Stimulated activated CD8-positive, alpha-beta memory T cell treated with anti-CD3 and anti-CD28 coated beads, Interleukin-12 subunit alpha, Interleukin-12 subunit beta, amount 100 ng/mL, for 24 hours (primary cell): ENCODE measurements around the gene KLHL18.
"Not testable (repeated sequence)": the region's sequence is repeated elsewhere in the genome, so short reads cannot be mapped to it uniquely, and the experiment has no call there.

ENCODE experiments used
- DNase-seq: peaks from one replicate; pipeline ENCODE4 v3.0.0-alpha.2; 2020; ENCODE audit errors: extremely low read depth

Gene KLHL18

DNA sequence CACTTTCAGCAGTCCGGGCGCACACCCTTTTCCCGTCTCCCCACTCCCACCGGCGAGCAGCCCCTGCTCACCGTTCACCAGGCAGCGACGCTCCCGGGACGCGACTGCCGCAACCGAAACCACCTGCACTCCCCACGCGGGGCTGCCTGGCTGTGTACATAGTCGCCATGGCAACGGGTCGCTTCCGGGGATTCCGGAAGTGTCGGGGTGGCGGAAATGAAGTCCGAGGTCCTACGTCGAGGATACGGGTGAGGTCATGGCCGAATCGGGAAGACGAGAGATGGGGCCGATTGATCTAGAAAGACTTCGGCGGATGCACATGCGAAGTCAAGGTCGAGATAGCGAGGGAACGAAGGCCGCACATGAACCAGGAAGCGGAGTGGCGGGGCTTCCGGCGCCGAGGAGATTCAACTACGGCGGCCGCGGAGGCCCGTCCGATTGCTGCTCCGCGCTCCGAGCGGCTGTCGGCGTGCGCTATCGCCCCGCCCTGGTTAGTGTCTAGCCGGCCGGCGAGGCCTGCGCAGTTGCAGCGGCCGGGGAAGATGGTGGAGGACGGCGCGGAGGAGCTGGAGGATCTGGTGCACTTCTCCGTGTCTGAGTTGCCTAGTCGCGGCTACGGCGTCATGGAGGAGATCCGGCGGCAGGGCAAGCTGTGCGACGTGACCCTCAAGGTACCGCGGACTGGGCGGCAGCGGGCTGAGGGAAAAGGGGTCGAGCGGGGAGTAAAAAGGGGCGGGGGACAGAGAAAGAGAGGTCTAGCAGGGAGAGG lies at the start of gene KLHL18, which contains the start of gene KIF9:
TSS of gene KLHL18 (plus strand) at position 521 of the 769 bp plus-strand sequence. CDS start at position 543, 22 bp downstream.
TSS of gene KIF9 (minus strand) at position 376 of the 769 bp plus-strand sequence. CDS start 5,425 bp downstream, outside the sequence.
- DNase-seq, result peak; percentile 92

DNA sequence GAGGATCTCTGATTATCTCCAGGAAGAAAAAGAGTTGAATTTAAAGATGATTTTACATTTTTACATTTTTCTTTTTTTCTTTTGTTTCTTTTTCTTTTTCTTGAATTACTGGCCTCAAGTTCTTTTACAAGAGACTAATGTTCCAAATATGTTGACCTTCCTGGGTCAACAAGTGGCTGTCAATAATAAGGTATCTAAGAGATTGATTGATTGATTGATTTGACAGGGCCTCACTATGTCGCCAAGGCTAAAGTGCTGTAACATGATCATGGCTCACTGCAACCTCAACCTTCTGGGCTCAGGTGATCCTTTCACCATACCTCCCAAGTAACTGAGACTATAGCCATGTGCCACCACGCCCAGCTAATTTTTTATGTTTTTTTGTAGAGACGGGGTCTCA lies 44.7 kb upstream of the KLHL18 start:
- DNase-seq, result no peak

DNA sequence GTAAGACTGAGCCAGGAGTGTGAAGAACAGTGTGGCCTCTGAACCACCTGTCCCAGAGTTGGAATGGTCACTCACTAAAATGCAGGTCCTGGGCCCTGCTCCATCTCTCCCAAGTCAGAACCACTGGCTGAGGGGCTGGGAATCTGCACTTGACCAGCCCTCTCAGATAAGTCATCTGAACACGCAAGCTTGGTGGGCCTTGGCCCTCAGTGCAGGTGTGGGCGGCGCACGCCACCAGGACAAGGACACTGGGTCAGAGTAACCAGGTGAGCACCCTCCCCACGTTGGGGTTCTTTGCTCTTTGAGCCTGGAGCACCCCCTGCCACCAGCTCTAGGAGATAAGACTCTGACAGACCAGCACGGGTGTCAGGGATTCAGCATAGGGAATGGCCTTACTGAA lies 42.8 kb upstream of the KLHL18 start:
- DNase-seq, result no peak

DNA sequence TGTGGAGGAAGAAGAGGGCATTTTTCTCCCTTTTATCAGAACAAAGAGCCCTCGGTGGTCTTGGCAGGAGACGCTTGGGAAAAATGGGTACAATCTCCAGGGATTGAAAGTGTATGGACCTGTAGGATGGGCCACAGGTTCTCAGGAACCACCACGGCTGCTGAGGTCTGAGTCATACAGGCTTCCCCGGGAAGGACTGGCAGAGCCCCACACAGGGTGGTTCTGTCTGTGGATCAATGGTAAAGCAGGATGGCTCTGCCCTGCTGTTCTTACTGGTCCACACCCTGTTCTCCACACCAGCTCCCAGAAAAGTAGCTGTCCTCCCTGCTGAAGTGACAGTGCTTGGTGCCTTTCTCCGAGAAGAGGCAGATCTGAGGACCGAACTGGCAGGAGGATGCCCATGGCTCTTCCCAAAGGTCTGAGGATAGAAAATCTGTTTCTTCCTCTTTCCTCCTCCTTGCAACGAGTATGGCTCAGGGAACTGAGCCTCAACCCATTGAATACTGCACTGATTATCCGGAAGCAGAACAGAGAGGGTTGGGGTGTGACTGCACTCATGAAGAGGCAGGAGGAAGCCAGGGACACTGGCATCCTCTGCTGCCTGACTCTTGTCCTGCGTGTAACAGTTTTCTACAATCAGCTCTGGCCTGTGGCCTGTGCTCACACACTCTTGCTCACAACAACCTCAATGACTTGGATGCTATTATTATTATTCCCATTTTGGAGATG lies 39.2 kb upstream of the KLHL18 start:
- DNase-seq, result no peak

- DNase-seq, result no peak
Observed at GRCh38 chr3:47244531-47245100, 38.1 kb upstream of the KLHL18 start.

DNA sequence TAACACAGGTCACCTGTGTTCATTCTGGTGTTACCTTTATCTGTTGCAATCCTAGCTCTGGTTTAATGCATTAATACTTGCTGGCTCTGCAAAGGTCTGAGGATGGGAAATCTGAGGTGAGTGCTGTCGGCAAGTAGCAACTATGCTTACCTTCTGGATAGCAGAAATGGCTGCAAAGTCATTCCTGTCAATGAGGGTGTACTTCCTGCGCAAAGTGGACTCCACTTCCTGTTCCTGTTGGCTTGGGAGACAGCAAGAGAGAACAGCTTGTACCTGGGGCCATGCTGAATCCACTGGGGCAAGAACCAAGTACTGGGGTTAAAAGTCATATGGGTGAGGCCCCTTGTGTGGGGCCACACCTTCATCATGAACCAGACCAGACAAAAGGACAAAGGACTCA lies 37.5 kb upstream of the KLHL18 start:
- no peak for DNase-seq

DNA sequence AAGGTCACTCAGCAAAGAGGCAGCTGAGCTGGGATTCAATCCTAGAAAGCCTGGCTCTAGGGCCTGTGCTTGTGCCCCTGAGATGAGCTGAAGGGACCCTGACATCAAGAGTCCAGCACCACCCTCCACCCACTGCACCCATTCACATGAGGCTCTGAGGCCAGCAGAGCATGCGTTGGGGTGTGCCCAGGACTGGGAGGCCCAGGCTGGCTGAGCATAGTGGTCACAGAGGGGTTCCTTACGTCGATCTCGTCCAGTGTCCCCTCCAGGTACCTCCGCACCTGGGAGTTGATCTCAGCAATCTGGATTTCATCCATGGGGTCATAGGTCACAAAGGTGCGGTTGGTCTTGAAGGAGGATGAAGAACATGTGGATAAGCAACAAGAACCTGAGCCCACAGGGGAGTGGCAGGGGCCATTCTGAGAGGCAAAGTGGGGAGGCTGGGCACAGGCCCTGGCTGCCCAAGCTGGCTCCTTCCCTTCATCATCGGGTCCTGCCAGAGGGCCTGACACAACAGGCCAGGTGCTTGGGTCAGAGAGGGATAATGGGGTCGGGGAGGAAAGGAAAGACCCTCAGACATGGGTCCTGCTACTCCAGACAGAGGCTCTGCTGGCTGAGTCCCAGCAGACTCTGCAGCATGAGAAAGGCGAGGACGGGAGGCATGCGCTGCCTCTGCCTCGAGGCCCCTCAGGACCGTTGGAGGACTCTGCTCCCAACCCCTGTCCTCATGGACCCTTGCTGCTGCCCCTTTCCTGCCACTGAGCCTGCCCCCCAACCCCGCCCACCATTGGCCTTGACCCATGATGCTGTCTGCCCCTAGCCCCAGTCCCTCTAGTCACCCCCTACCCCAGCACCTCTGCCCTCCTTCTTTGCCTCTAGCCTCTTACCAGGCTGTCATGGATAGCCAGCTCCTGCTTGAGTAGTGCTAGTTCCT lies 35.3 kb upstream of the KLHL18 start:
- DNase-seq, result no peak

GRCh38 chr3:47250309-47251060 lies 32.3 kb upstream of the KLHL18 start:
- DNase-seq, result no peak

- not testable (repeated sequence) for DNase-seq
Observed at GRCh38 chr3:47251085-47251484, 31.7 kb upstream of the KLHL18 start.

GRCh38 chr3:47251689-47252088 lies 31.1 kb upstream of the KLHL18 start:
- no peak for DNase-seq

DNA sequence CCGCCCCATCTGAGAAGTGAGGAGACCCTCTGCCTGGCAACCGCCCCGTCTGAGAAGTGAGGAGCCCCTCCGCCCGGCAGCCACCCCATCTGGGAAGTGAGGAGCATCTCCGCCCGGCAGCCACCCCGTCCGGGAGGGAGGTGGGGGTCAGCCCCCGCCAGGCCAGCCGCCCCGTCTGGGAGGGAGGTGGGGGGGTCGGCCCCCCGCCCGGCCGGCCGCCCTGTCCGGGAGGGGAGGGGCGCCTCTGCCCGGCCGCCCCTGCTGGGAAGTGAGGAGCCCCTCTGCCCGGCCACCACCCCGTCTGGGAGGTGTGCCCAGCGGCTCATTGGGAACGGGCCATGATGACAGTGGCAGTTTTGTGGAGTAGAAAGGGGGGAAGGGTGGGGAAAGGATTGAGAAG lies 26.4 kb upstream of the KLHL18 start:
- not testable (repeated sequence) for DNase-seq

DNA sequence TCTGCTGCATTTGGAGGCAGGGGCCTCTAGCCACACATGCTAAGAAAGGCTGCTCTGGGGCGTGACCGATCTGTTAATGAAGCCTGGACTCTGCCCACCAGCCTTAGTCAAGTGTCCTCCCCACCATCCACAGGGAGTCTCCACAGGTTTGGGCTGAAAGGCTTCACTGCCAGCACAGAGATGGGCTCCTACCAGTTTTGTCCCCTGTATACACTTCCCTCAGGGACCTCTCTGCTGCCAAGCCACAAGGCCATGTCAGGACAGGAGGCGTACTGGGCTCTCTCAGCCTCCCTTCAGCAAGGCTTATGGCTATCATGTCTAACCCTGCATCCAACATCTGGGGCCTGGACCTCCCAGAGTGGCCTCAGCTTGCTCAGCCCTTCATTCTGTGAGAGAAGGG lies 23.6 kb upstream of the KLHL18 start:
- no peak for DNase-seq

DNA sequence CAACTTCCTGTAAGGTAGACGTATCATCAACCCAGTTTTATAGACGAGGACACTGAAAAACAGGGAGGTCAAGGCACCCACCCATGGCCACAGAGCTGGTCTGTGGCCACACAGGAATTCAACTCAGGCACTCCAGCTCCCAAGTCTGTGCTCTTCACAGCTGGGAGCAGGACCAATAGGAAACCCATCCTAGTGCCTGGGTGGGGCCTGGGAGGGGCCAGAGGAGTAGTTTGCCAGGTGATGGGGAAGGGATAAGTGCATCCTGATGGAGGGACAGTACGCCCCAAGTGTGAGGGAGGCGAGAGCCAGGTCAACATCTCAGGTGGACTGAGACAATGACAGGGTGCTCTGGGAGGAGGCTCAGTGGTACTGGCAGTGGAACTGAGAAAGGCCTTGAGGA lies 22.1 kb upstream of the KLHL18 start:
- no peak for DNase-seq

DNA sequence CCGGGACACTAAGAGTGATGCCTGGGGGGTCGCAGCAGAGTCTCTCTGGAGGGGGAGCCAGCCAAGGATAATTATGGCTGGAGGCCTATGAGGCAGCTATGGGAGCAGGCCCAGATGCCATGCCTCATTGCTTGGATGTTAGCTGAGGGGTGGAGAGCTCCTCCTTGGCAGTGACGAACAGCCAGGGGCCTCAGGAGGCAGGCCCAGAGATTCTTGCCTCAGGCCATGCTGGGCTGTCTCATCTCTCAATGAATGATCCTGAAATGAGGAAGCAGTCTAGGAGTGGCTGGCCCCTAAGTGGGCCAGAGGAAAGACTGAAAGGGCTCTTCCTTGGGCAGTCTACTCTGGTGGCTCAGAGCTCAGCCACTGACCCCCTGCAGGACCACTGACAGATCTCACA lies 21.4 kb upstream of the KLHL18 start:
- no peak for DNase-seq

DNA sequence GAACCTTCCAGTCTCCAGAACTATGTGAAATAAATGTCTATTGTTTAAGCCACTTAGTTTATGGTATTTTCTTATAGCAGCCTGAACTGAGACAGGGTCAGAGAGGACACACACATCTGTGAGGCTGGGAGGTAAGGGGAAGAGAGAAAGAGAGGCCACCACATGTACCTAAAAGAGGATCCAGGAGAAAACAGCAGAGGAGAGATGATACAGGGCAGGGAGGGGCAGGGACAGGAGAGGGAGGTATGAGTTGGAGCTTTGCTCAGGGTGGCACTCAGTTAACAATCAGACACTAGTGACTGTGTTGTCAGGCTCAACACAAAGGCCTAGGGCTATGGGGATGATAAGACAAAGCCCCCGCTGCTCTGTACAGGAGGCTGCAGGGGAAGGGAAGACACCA lies 17.7 kb upstream of the KLHL18 start:
- no peak for DNase-seq

DNA sequence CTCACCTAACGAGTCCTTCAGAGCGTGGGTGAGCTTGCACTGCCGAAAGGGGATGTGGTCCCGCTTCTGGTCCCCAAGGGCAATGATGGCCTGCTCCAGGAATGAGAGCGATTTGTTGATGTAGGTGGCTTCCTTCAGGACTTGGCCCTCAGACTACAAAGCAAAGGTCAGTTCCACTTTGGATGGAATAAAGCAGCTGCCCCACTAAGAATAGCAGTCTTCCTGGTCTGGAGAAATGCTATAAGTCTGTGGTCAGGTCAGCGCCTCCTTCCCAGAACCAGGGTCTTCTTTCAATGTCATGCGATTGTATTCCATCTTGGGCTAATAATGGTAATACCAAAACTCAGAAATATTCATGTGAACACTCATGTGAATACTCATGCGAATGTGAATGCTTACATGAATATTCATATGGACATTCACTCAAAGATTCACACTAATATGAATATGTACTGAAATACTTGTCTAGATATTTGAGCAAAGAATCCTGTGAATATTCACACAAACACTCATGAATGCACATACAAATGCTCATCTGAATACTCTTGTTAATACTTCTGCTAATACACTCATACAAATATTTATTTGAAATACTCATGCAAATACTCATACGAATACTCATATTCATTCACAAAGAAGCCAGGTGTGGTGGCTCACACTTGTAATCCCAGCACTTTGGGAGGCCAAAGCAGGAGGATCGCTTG lies 16.9 kb upstream of the KLHL18 start:
- no peak for DNase-seq

DNA sequence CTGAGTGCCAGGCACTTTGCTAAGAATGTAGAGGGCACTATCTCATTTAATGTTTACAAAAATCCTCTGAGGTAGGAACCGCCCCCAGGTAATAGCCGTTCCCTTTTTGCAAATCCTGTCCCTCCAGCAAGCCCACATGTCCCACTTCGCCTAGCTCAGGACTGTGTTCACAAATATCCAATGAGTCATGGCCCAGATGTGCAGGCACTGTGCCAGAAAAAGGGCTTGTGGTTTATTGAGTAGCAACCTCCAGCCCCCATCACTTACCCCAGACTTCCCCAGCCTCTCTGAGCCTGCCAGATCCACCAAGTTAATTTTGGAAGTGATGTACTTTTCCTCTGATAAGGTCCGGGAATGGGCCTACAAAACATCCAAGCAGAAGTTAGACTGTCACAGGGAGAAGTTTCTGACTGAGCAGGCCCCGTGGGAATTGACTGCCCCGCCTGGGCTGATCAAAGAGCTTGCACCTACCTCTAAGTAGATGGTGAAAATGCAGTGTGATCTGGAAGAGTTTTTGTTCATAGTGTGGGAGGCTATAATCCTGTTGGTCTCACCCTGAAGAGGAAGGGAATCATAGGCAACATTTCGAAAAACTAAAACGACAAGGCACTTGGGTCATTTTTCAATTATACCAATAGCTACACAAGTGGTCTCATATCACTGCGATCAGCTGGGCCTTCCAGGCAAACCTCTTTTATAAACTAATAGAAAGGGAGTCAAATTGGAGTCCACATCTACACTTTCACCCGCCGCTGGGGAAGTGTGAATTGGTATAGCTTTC lies 15.8 kb upstream of the KLHL18 start:
- no peak for DNase-seq

DNA sequence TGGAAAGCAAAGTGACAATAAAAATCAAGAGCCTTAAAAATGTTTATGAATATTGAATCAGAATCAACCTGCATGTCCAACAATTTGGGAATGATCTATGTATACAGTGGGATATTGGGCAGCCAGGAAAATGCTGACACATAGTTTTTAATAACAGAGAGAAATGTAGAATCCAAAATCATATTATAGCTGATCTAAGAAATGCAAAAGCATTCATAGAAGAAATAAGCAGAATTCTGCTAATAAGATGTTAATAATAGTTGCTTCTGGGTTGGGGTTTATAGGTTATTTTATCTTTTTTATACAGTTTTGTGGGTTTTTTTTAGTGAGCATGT lies 15.3 kb upstream of the KLHL18 start:
- no peak for DNase-seq

- no peak for DNase-seq
Observed at GRCh38 chr3:47270526-47270925, 12.2 kb upstream of the KLHL18 start.

GRCh38 chr3:47273564-47273963 lies 9.2 kb upstream of the KLHL18 start:
- DNase-seq, result no peak
